NCI-H2196 (cell line): ENCODE measurements around the gene KIAA0319L.

ENCODE experiments used
- DNase-seq: peaks from one replicate; lab custom pipeline; 2025; ENCODE audit not compliant: unreplicated experiment; lab: John Stamatoyannopoulos, UW

KIAA0319L gene

DNA sequence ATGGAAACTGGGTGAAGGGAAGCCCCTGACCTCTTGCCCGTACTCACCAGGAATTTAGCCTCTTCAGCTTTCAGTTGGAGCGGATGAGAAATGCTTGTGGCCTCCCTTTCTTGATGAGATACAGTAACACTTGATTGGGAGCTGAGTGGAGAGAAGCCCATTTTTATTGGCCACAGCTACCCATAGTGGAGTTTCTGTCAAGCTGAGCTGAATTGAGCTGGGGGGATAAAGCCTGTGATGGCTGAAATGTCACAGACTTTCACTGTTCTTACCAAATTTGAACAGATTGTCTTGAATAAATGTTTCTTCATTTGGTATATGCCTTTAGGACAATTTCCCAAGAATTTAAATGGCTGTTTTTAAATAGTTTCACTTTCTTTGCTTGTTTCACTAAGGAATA, 162.8 kb downstream of the KIAA0319L start:
- DNase-seq, result no peak

DNA sequence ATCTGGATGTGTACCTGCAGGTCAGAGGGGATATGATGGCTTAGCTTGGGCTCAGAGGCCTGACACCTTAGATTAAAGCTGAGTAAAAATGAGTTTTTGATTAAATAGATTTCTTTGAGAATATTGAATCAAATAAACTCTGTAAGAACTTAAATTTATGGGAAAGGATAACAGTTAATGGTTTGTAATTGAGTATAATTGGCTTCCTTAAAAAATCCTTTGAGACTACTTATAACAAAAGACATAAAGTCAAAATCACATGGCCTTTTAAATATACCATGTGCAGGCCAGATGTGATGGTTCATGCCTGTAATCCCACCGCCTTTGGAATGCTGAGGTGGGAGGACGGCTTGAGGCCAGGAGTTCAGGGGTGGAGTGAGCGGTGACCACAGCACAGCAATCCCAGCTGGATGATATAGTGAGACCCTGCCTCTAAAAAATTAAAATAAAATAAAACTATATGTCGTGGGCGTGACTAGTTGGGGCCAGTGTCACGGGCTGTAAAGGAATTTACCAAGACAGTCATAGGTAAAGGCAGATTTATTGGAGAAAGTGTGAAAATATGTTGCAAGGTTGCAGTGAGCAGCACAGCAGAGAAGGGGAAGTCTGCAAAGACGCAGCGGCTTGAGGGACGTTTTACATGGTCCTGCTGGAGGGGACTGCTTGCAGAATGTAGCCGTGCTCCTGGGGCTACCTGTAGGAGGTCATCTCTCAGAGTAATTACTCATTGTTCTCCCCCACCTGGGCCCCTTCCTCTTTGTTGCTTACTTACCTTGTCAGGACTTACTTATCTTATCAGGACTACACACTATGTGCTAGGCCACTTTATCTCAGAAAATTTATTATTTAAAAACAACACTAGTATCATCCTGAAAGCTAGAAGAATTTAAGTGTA, 166.4 kb downstream of the KIAA0319L start:
- DNase-seq, result no peak

- no peak for DNase-seq
Measured at GRCh38 chr1:35386959-35387358, 170.2 kb downstream of the KIAA0319L start.

DNA sequence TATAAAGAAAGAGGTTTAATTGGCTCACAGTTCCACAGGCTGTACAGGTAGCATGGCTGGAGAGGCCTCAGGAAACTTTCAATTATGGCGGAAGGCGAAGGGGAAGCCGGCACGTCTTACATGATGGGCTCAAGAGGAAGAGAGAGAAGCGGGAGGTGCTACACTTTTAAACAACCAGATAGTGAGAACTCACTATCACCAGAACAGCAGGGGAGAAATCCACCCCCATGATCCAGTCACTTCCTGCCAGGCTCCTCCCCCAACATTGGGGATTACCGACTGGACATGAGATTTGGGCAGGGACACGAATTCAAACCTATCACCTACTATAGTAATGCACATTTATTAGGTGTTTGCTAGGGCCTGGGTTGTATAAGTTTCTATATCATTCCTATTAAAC, 170.9 kb downstream of the KIAA0319L start:
- DNase-seq, result no peak
